Spleen (tissue), 7 donors: Measurements from ENCODE around the gene EFHD2.
"Not testable (repeated sequence)": the region's sequence is repeated elsewhere in the genome, so short reads cannot be mapped to it uniquely, and the experiment has no call there.

ENCODE experiments used
- POLR2A ChIP-seq, 3 donors: fragments of 450-650 bp; IDR thresholded peaks; one replicate each; pipeline ENCODE4 v1.5.1; 2017; ENCODE audit warnings: antibody characterized with exemption in 3 of 3, mild to moderate bottlenecking in 1 of 3
- POLR2AphosphoS5 ChIP-seq, 3 donors: sonication (generic); formaldehyde crosslinking; IDR thresholded peaks; one replicate each; pipeline ENCODE4 v1.5.1; 2017; ENCODE audit warnings: antibody characterized with exemption in 3 of 3
- TF ChIP-seq, protein P1 (sequence below), 11 experiments: fragments of 200-600 bp in 7 of 11; fragments of 450-650 bp in 4 of 11; sonication (generic) in 4 of 11; IDR thresholded peaks in 8 of 11; conservative IDR thresholded peaks in 3 of 11; 1 replicate in 7 of 11; 2 replicates in 4 of 11; pipeline versions ENCODE4 v1.4.0 to v1.8.0; 2016 to 2021; ENCODE audit warnings: antibody characterized with exemption in 11 of 11, inconsistent platforms in 4 of 11, mild to moderate bottlenecking in 1 of 11
- donor health status: DM: no; HTN: no; CAD: no; lungs with moderate emphysema.
- donor health status: DM: no; HTN: no; CAD: no.
- donor health status: DM: no; HTN: no; CAD: no.

- TF ChIP-seq, protein P1, sequence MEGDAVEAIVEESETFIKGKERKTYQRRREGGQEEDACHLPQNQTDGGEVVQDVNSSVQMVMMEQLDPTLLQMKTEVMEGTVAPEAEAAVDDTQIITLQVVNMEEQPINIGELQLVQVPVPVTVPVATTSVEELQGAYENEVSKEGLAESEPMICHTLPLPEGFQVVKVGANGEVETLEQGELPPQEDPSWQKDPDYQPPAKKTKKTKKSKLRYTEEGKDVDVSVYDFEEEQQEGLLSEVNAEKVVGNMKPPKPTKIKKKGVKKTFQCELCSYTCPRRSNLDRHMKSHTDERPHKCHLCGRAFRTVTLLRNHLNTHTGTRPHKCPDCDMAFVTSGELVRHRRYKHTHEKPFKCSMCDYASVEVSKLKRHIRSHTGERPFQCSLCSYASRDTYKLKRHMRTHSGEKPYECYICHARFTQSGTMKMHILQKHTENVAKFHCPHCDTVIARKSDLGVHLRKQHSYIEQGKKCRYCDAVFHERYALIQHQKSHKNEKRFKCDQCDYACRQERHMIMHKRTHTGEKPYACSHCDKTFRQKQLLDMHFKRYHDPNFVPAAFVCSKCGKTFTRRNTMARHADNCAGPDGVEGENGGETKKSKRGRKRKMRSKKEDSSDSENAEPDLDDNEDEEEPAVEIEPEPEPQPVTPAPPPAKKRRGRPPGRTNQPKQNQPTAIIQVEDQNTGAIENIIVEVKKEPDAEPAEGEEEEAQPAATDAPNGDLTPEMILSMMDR (IDR thresholded peaks at IDR 0.05 in 8 of 11, conservative IDR thresholded peaks at IDR 0.05 in 3 of 11): not testable (repeated sequence)
- not testable (repeated sequence) for TF ChIP-seq POLR2A, POLR2AphosphoS5 (IDR thresholded peaks at IDR 0.05)
Measured at GRCh38 chr1:15466955-15467625, 57.4 kb downstream of the EFHD2 start.
